Measurements from ENCODE around the gene LDHD.

LDHD gene

DNA sequence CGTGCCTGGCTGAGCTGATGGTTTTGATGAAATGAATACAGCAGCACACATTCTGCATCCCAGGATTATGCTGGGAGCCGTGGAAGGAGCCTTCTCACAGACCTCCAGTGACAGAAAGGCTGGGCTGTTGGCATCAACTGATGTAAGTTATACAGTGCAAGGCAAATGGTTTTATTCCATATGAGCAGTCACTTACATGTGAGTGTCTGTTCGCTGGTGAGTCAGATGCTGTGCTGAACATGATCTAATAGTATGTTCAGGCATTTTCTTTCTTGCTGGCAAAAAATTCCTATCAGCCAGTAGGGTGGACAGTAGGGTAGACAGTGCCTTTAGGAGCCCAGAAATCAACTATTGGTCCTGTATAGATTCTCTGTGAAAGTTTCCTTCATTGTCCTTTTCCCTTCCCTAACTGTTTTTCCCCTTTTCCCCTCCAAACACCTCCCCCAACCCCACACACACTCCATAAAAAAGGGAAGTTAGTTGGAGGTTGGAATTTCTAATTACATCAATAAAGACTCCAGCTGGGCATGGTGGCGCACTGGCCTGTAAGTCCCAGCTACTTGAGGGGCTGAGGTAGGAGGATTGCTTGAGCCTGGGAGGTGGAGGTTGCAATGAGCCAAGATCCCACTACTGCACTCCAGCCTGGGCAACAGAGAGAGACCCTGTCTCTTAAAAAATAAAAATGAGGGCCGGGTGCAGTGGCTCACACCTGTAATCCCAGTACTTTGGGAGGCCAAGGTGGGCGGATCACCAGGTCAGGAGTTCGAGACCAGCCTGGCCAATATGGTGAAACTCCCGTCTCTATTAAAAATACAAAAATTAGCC, 36.2 kb downstream of the LDHD start:
- no peak for DNase-seq (ENCODE audit: low read depth)

DNA sequence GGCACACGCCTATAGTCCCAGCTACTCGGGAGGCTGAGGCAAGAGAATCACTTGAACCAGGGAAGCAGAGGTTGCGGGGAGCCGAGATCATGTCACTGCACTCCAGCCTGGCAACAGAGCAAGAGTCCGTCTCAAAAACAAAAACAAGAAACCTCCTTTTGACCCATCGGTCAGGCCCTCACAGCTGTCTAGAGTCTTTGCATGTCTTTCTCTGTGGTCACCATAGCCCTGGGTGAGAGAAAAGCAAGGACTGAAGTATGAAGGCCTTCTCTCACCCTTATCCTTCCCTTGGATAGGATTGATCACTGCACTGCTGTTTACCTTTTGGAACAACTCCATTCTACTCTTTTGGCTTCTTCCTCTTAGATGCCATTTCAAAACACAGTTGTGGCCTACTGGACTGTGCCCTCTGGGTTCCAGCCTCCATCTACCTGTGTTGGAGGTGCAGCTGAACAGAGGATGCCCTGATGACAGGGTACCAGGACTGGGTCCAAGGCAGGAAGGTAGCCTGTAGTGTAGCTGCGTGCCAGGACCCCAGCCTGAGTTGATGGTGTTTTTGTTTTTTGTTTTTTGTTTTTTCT, 37.1 kb downstream of the LDHD start:
- DNase-seq (ENCODE audit: low read depth): no peak

DNA sequence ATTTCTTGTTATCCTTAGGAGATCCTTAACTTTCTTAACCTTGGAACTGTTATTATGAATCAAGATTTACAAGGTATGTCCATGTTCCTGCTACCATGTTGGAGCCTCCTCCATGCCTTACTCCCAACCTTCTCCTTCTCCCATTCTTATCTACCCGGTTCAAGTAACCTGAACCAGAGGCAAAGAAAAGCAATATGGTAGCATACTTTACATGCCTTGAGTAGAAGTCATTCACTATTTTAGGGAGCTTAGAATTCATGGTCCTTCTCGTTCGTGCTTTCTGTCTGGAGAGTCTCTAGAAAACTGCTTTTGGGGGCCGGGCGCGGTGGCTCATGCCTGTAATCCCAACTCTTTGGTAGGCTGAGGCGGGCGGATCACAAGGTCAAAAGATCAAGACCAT, 37.7 kb downstream of the LDHD start:
- no peak for DNase-seq (ENCODE audit: low read depth)

DNA sequence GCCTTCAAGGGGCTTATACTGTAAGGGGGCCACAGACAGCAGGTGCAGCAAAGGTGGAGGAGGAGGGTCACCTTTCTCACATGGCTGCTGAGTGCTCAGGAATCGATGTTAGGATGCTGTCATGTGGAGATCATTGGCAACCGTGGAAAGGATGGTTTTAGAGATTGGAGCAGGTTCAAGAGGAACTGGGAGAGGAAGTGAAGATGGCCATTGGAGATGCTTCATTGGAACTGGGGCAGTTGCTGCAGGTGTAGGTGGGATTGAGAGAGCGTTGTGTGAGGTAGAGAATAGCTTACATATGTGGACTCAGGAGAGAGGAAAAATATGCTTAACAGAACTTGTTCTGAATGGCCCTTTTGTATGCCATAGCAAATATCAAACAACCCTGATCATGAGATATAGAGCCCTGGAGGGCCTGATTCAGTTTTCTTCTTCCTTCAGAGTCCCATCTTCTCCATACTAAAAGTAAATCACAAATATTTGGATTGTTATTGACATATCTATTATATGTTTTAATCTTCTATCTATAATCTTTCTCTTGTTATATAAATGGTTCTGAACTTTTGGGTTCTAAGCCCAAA, 40.8 kb downstream of the LDHD start:
- no peak for DNase-seq (ENCODE audit: low read depth)

DNA sequence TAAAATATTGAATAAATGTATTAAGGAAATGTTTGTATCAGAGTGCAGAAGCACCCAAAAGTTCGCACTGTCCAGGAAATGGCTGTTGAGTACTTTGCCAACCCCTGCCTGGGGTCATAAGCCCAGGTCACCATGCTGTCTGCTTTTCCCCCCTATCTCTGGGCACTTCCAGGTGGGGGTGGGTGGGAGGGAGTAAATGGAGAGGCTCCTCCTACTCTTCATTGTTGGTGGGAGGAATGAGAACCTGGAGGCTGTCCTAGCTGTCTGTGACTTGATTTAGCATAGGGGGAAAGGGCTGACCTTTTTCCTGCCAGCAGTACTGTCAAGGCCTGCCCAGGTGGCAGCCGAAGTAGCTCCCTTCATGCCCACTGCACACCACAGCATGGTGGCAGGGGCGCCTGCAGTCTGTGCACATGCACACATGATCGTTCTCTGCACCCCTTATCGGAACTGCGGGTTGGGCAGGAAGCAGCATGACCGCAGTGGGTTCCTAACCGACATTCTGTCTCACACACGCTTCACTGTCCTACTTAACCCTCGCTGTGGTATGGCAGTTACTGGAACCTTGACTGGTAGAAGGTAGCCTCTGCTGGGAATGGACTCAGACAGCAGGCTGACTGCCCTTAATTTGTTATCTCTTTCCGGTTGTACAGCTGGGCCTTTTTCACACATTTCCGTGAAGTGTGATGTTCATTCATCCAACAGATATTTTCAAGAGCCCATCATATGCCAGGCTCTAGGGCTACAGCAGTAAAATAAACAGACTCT, 41.5 kb downstream of the LDHD start:
- peak; percentile 74 for DNase-seq (ENCODE audit: low read depth)

DNA sequence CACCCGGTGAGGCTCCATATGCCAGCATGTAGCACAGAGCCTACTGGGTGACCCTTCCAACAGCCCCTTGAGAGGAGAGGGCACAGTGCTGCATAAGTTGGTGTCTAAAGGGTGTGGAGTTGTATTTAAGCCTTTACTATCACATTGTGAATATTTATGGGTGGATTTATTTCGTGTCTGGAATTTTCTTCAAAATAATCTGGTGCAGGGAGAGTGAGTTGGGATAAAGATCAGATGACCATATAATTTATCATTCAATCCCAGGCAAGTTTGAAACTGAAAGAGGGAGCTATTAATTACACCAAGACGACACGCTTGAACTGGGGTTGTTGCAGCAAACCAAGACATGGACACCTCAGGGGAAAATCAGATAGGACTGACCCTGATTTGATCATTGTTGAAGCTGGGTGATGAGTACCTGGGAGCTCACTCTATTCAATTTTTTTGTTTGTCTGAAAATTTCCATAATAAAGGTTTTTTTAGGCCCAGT, 42.2 kb downstream of the LDHD start:
- no peak for DNase-seq (ENCODE audit: low read depth)

DNA sequence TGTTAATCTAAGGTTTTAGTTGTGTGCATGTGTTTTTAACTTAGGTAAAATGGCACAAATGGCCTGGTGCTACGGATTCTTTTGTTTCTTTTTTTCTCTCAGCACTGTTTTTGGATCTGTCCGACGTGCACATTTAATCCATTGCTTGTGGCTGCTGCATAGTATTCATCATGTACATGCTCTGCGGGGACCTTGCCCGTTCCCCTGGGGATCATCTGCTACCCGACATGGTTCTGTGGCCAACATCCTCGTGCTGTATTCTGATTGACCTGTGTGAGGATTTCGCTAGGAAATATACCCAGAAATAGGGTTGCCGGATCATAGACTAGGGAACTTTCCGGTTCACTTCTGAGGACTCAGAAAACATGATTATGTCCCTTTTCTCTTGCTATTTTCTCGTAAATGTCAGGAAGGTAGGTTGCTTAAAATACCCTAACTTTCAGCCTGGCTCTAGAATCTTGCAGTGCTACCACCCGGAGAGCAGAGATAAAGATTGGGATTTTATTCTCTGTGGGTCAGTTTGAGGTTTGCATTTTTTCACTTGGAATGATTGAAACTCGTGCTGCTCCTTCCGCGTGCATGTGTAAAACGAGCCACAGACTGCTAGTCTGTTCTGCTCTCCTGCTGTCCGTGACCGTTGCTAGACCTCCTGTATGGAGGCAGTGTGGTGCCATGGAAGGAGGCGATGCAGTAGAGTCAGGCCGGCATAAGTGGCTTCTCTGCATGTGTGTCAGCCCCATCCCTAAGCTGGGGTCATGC, 42.9 kb downstream of the LDHD start:
- DNase-seq (ENCODE audit: low read depth): no peak

DNA sequence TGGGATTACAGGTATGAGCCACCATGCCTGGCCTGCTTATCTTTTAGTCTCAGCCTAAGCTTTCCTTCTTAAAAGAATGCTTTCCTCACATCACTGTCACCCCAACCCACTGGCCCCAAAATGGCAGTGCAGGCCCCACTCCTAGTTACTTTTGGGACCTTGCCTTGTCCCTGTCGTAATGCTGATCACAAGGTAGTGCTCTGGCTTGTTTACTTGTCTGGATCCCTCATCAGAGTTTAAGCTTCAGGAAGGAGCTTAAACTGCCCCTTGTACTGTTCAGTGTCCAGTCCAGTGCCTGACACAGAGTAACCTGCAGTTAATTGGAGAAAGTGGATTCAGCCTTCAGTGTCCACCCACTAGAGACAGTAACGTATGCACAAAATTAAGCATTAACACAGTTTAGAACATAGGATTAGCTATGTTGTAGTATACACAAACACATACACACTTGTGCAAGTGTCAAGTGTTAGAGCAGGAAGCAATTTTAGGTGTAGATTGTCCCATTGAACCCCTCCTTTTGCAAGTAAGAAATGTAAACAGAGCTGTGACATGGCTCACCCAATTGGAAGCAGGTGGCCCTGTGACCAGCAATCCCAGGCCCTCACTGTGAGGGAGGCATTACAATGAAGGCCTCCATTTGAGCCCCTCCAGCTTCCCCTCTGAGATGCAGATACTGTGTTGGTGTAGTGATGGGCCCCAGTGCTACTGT, 44.2 kb downstream of the LDHD start:
- no peak for DNase-seq (ENCODE audit: low read depth)

DNA sequence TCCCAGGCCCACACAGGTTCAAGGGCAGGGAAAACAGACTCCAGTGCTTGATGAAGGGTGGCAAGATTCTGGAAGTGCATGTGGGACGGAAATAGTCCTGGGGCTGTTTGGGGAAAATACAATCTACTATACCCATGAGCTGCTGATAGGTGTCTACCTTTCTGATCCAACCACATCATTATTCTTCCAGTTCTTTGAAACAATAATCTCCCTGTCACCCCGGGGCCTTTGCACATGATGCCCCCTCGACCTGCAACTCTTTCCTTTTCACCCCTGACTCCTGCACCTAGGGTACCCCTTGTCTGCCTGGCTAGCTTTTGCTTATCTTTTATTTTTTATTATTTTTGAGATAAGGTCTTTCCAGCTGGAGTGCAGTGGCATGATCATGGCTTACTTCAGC, 45.0 kb downstream of the LDHD start:
- no peak for DNase-seq (ENCODE audit: low read depth)

DNA sequence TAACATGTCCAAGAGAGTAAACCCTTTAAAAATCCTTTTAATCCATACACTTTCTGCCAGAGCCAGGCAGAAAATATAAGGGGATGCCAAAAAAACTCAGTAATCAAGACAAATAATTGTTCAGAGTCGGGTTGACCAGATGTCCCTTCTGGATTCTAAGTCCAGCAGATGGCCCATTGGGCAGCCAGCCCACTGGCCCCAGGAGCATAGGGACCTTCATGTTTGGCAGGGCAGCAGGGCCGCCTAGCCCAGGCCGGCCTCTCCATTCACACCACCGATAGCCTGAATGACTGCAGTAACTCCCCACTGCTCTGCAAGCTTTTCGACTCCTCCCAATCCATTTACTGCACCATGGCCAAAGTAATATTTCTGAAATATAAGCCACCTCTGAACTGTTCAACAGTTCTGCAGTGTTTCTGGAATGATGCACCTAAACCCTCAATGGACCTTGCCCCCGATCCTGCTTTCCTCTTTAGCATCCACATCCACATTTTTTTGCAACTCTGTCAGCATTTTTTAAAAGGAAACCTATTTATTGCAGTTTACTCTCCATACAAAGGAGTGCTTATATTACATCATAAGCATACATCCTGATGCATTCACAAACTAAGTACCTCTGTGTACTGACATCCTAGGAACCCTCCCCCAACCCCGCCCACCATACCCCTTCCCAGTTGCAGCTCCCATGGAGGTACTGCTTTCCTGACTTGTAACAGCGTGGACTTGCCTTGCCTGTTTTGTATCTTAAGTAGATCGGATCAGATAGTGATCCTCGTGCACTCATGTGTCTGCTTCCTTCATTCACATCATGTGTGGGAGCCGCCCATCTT, 46.4 kb downstream of the LDHD start:
- DNase-seq (ENCODE audit: low read depth): no peak

DNA sequence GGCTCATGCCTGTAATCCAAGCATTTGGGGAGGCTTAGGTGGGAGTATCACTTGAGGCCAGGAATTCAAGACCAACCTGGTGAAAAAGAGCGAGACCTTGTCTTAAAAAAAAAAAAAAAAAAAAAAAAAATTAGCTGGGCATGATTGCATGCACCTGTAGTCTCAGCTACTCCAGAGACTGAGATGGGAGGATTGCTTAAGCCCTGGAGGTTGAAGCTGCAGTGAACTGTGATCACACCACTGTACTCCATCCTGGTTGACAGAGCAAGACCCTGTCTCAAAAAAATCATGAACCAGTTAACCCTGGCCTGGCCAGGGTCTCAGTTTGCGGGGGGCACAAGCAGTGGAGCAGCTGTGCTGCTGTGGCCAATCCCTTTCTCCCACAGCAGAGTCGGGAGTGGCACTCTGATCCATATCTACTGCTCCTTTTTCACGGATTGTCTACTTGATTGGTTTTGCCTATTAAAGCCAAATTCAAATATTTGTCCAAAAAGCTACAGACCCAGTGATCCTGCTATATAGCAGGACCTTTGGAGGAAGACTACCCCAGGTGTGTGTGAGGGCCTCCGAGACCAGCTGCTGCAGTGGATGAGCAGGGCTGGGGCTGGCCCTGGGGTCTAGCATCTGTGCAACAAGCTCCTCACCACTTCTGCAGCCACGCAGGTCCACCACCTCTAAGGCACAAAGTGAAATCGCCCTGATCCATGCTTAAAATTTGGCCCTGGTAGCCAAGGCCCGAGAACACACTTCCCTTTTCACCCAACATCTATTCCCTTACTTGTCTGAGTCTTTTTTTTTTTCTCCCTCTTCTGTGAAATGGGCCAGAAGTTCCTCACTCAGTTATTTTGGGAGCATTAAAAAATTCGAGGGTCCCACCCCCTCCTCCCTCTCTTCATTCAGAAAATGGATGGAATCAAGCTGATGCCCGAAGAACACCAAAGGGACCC, 48.2 kb downstream of the LDHD start:
- DNase-seq (ENCODE audit: low read depth): no peak

DNA sequence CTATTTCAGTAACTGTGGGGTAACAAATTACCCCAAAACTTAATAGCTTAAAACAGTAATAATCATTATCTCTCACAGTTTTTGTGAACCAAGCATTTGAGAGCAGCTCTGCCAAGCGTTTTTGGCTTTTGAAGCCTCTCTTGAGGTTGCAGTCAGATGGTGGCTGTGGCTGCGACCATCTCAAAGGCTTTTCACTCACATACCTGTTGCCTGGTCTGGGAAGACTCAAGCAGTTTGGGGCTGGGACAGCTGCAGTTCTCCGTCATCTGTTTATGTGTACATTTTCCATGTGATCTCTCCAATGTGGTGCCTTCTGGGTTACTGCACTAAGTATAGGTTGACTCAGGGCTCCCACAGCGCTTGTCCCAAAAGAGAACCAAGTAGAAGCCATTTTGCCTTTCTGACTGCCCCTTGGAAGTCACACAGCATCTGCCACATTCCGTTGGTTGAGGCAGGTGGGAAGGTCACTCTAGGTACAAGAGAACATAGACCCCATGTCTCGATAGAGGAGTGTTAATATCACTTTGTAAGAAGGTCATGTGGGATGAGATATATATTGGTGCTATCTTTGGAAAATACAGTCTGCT, 49.6 kb downstream of the LDHD start:
- DNase-seq (ENCODE audit: low read depth): no peak

DNA sequence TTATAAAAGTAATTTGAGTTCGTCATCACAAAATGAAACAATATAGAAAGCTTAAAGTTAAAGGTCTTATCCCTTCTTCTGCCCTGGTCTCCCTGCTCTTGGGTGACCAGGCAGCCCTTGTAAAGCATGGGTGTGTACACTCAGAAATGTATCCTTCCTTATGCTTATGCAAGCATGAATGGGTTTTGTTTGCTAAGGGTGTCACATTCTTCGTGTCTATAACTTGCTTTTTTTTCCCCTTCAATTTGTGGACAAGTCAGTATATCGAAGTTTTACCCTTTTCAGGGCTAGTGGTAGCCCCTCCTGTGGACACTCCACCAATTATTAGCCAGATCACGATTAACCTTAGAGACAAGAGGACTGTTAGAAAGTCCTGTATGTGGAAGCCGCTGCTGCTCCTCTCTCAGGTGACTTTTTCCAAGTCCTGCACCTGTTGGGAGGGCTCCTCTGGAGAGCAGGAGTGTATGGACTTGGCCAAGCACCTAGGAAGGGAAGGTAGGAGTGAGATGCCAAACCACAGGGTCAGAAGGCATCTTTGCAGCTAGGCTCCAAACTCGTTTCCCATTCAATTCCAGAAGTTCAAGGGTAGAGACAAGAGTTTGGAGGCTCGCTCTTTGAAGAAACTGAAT, 50.9 kb downstream of the LDHD start:
- no peak for DNase-seq (ENCODE audit: low read depth)

DNA sequence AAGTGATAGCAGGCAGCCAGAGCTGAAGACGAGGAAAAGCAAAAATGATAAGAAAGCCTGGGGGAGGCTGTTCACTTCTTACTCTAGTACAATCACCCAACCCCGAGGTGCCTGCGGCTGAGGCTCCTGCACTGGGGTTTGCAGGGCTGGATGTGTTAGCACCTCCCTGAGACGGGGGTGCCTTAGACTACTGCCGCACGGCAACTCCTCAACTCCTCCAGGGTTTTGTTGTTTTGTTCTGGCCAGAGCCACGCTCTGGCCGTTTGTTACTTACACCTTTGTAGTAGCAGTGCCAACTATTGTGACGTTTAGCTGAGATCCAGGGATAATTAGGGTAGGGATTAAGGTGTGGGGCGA, 51.5 kb downstream of the LDHD start:
- DNase-seq (ENCODE audit: low read depth): peak; percentile 40

DNA sequence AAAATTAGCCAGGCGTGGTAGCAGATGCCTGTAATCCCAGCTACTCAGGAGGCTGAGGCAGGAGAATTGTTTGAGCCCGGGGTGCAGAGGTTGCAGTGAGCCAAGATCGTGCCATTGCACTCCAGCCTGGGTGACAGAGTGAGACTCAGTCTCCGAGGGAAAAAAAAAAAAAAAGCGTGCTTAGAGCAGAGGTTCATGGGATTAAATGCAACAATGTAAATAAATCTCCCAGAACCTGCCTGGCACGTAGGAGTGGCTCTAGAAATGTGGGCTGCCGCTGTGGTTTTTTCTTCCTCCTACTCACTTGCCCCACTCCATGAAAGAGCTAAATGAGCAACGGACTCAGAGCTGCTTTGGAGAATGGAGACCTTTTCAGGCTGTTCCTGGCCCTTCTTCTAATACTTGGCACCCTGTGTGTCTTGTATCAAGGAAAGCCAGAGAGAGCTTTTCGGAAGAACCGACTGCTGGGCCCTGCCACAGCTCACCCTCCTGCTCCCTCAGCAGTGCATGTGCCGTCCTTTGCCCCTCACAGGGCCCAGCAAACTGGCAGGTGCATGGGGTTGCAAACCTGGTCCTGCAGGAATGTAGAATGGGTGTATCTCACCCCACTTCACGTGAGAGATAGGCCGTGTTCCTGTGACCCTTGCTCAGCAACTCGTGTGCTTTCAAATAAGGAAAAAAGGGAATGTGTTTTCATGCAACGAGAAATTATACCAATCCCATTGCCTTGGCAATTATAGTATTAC, 52.0 kb downstream of the LDHD start:
- no peak for DNase-seq (ENCODE audit: low read depth)

DNA sequence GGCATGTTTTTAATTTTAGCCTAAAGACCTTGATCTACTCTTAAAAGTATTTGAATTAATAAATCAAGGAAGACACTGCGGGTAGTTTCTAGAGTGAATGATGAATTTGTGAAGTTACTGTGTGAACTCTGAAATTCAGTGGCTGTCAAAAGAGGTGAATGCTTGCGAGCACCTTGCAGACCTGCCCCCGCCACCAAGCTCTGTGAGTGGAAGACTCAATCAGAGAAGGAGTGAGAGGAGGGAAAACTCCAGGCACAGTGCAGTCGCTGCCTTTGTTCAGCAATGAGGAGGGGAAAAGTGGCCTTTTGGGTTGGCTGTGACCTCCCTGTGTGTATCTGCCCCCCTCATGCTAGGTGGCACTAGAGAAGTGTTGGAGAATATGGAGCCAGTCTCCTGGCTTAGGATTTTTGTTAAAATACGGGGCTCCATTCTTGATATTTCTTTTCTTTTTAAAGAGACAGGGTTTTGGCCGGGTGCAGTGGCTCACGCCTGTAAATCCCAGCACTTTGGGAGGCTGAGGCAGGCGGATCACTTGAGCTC, 53.0 kb downstream of the LDHD start:
- no peak for DNase-seq (ENCODE audit: low read depth)

DNA sequence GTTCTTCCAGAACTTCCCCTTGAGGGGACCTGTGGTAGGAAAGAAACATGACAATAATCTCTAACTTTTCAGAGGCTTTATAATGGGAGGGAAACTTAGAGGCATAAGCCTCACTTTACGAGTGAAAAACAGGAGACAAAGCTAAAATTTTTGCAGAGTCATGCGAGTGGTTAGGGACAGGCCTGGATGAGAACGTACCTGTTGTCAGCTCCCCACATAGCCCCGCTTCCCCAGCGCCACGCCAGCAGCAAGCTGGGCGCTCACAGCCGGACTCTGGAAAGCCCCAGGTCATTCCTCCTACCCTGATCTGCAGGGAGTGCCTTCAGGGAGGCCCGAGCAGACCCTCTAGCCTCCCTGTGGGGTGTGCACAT, 53.6 kb downstream of the LDHD start:
- DNase-seq (ENCODE audit: low read depth): no peak
